Common myeloid progenitor, CD34-positive (primary cell): Measurements from ENCODE around the gene SLC8A3.

Experiments used
- CTCF ChIA-PET: fragments of 350-600 bp; sonication (Branson Sonifier 250); formaldehyde crosslinking; loops from one replicate; lab custom pipeline; 2021; ENCODE audit warnings: antibody characterized with exemption; lab: Charles Lee
- POLR2A ChIA-PET: fragments of 350-600 bp; sonication (Branson Sonifier 250); formaldehyde crosslinking; loops from one replicate; lab custom pipeline; 2021; ENCODE audit warnings: antibody characterized with exemption; lab: Charles Lee
- DNase-seq, 3 donors: peaks; one replicate each; pipeline versions ENCODE4 v3.0.0 to v3.0.0-alpha.2; 2013
- H3K27ac ChIP-seq, 2 experiments: 1 replicate in 1 of 2; 2 replicates in 1 of 2; pipeline ENCODE4 v1.7.0; 2013; ENCODE audit warnings: inconsistent platforms in 2 of 2, low read length in 2 of 2, mild to moderate bottlenecking in 2 of 2, low read depth in 1 of 2, moderate library complexity in 1 of 2; ENCODE audit not compliant: severe bottlenecking in 2 of 2, insufficient read depth in 1 of 2, poor library complexity in 1 of 2
- H3K27me3 ChIP-seq, 5 experiments: replicated peaks in 2 of 5; 1 replicate in 3 of 5; 2 replicates in 2 of 5; pipeline versions ENCODE4 v1.6.1 to v1.7.0; 2013; ENCODE audit warnings: low read length in 4 of 5, mild to moderate bottlenecking in 2 of 5, moderate library complexity in 2 of 5, inconsistent platforms in 1 of 5; ENCODE audit not compliant: insufficient read depth in 5 of 5, control insufficient read depth in 4 of 5
- H3K36me3 ChIP-seq, 4 experiments: 1 replicate in 2 of 4; 2 replicates in 2 of 4; pipeline versions ENCODE4 v1.6.1 to v1.7.0; 2013; ENCODE audit warnings: low read length in 3 of 4, control low read depth in 1 of 4, mild to moderate bottlenecking in 1 of 4; ENCODE audit not compliant: control insufficient read depth in 4 of 4, insufficient read depth in 4 of 4
- H3K4me1 ChIP-seq, 4 experiments: 1 replicate in 3 of 4; 2 replicates in 1 of 4; pipeline versions ENCODE4 v1.6.1 to v1.7.1; 2013; ENCODE audit warnings: low read length in 3 of 4, mild to moderate bottlenecking in 3 of 4, control low read depth in 1 of 4, inconsistent platforms in 1 of 4, moderate library complexity in 1 of 4; ENCODE audit not compliant: control insufficient read depth in 4 of 4, insufficient read depth in 4 of 4; ENCODE audit errors: control extremely low read depth in 1 of 4
- H3K4me3 ChIP-seq, 7 experiments: 1 replicate in 4 of 7; 2 replicates in 3 of 7; pipeline versions ENCODE4 v1.5.1 to v1.7.0; 2013; ENCODE audit warnings: mild to moderate bottlenecking in 7 of 7, low read length in 6 of 7, moderate library complexity in 6 of 7, inconsistent platforms in 2 of 7, low read depth in 2 of 7, control low read depth in 1 of 7; ENCODE audit not compliant: insufficient read depth in 4 of 7, control insufficient read depth in 1 of 7; ENCODE audit errors: extremely low read depth in 1 of 7
- H3K9me3 ChIP-seq, 5 experiments: 1 replicate in 4 of 5; 2 replicates in 1 of 5; pipeline versions ENCODE4 v1.6.1 to v1.7.1; 2013; ENCODE audit warnings: low read length in 4 of 5, mild to moderate bottlenecking in 2 of 5, inconsistent platforms in 1 of 5, low read depth in 1 of 5, moderate library complexity in 1 of 5; ENCODE audit not compliant: control insufficient read depth in 4 of 5, insufficient read depth in 2 of 5; ENCODE audit errors: control extremely low read depth in 1 of 5
- WGBS: methylation state at CpG from one replicate; pipeline ENCODE4 v1.1.5; 2013; ENCODE audit not compliant: insufficient coverage; 5-methylcytosine and 5-hydroxymethylcytosine counted together

The SLC8A3 gene

GRCh38 chr14:70166530-70167203, 22.1 kb downstream of the SLC8A3 start:
- 97% methylated on average over 5 of the region's 9 CpGs for WGBS
- no peak for DNase-seq
- H3K4me3 ChIP-seq = no peak overlapping the region
- ChIA-PET CTCF (interaction anchor here (0.5 to 1.6 kb wide), 2 partner anchors 24 to 56 kb away, joined by 3 read pairs; no protein-coding TSS in a partner anchor), POLR2A (no interaction called here)
- H3K36me3 ChIP-seq = peaks cover 0 to 32% (median 17%) of the 10 kb centered on the region in 4 experiments
- no peak overlapping the region for H3K27ac ChIP-seq
- peaks cover 0 to 10% (median 6%) of the 10 kb centered on the region in 4 experiments for H3K4me1 ChIP-seq
- H3K27me3 ChIP-seq = no peaks in the 10 kb centered on the region
- no peaks in the 10 kb centered on the region for H3K9me3 ChIP-seq

- CTCF ChIA-PET = no interaction called here
- Histone ChIP-seq H3K27me3 (no peaks in the 10 kb centered on the region), H3K4me1 (peaks cover 0 to 7% (median under 1%) of the 10 kb centered on the region in 4 experiments), H3K36me3 (peaks cover 0 to 33% (median 13%) of the 10 kb centered on the region in 4 experiments), H3K9me3 (no peaks in the 10 kb centered on the region), H3K4me3 (no peak overlapping the region), H3K27ac (no peak overlapping the region)
- WGBS = 100% methylated on average over 1 of the region's 4 CpGs
- POLR2A ChIA-PET = no interaction called here
- DNase-seq = no peak
These were observed 26.4 kb downstream of the SLC8A3 start for GRCh38 chr14:70162358-70162757.

- DNase-seq = no peak
- Histone ChIP-seq H3K27ac (no peak overlapping the region), H3K4me1 (peaks cover 0 to 5% (median under 1%) of the 10 kb centered on the region in 4 experiments), H3K4me3 (no peak overlapping the region), H3K27me3 (no peaks in the 10 kb centered on the region), H3K36me3 (peaks cover 0 to 12% (median 3%) of the 10 kb centered on the region in 4 experiments), H3K9me3 (no peaks in the 10 kb centered on the region)
- ChIA-PET CTCF (interaction anchor here (1.4 kb wide), 1 partner anchor 9 kb away, joined by 3 read pairs; no protein-coding TSS in a partner anchor), POLR2A (no interaction called here)
- 100% methylated on average over 3 of the region's 3 CpGs for WGBS
These were observed 32.2 kb downstream of the SLC8A3 start for GRCh38 chr14:70156592-70156991.

- Histone ChIP-seq H3K27me3 (no peaks in the 10 kb centered on the region), H3K9me3 (no peaks in the 10 kb centered on the region), H3K27ac (no peak overlapping the region), H3K4me1 (peaks cover 4 to 18% (median 12%) of the 10 kb centered on the region in 4 experiments), H3K4me3 (no peak overlapping the region), H3K36me3 (peaks cover 0 to 7% (median 2%) of the 10 kb centered on the region in 4 experiments)
- CTCF ChIA-PET = interaction anchor here (0.8 to 1.4 kb wide), 4 partner anchors 10 to 61 kb away, joined by 3 to 4 read pairs (median 4); no protein-coding TSS in a partner anchor
- 94% methylated on average over 3 of the region's 4 CpGs for WGBS
- no peak for DNase-seq
- POLR2A ChIA-PET = no interaction called here
These were observed 36.0 kb downstream of the SLC8A3 start for GRCh38 chr14:70152704-70153103.

- peaks cover 0 to 5% (median 0%) of the 10 kb centered on the region in 4 experiments for H3K36me3 ChIP-seq
- no peak overlapping the region for H3K27ac ChIP-seq
- H3K4me1 ChIP-seq = peaks cover 4 to 18% (median 12%) of the 10 kb centered on the region in 4 experiments
- 100% methylated on average over 3 of the region's 3 CpGs for WGBS
- ChIA-PET POLR2A (no interaction called here), CTCF (interaction anchor here (0.9 to 1.4 kb wide), 3 partner anchors 11 to 61 kb away, joined by 3 to 4 read pairs (median 4); no protein-coding TSS in a partner anchor)
- H3K4me3 ChIP-seq = no peak overlapping the region
- H3K9me3 ChIP-seq = no peaks in the 10 kb centered on the region
- H3K27me3 ChIP-seq = no peaks in the 10 kb centered on the region
- DNase-seq = no peak
These were observed 36.7 kb downstream of the SLC8A3 start for GRCh38 chr14:70152081-70152480.

GRCh38 chr14:70149596-70150165, 39.1 kb downstream of the SLC8A3 start:
- no peak overlapping the region for H3K27ac ChIP-seq
- 59% methylated on average over 2 of the region's 4 CpGs for WGBS
- no peaks in the 10 kb centered on the region for H3K9me3 ChIP-seq
- CTCF ChIA-PET = interaction anchor here (1.0 to 1.5 kb wide), 2 partner anchors 26 to 40 kb away, joined by 3 to 5 read pairs; no protein-coding TSS in a partner anchor
- no peak overlapping the region for H3K4me3 ChIP-seq
- POLR2A ChIA-PET = no interaction called here
- peaks cover 4 to 18% (median 12%) of the 10 kb centered on the region in 4 experiments for H3K4me1 ChIP-seq
- H3K27me3 ChIP-seq = no peaks in the 10 kb centered on the region
- DNase-seq = no peak
- peaks cover 0 to 4% (median 0%) of the 10 kb centered on the region in 4 experiments for H3K36me3 ChIP-seq
